HG03060 (cell line): ENCODE results near the gene SLC6A4.
"Not testable (repeated sequence)": the region's sequence is repeated elsewhere in the genome, so short reads cannot be mapped to it uniquely, and the experiment has no call there.

Experiments
- ATAC-seq: cut with Tn5 transposase; IDR thresholded peaks from one replicate; pipeline ENCODE4 v1.9.1; 2021; ENCODE audit warnings: low read depth, moderate number of reproducible peaks; ENCODE audit not compliant: unreplicated experiment

SLC6A4 gene

DNA sequence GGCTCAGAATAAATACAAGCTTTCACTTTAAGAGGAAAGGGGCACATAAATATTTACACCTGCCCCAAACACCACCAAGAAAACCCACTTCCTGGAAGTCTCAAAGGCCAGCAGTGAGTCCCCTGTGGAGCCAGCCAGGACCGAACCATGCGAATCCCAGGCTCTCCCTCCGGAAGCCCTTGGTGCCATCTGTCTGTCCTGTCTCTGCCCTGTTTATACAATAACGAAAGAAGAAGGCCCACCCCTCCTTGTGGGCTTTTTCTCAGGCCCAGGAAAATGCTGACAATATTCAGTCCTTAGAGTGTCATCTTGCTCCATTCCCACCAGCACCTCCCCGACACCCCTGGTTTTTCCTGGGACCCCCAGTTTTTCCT lies 3.6 kb upstream of the SLC6A4 start:
- no peak for ATAC-seq

DNA sequence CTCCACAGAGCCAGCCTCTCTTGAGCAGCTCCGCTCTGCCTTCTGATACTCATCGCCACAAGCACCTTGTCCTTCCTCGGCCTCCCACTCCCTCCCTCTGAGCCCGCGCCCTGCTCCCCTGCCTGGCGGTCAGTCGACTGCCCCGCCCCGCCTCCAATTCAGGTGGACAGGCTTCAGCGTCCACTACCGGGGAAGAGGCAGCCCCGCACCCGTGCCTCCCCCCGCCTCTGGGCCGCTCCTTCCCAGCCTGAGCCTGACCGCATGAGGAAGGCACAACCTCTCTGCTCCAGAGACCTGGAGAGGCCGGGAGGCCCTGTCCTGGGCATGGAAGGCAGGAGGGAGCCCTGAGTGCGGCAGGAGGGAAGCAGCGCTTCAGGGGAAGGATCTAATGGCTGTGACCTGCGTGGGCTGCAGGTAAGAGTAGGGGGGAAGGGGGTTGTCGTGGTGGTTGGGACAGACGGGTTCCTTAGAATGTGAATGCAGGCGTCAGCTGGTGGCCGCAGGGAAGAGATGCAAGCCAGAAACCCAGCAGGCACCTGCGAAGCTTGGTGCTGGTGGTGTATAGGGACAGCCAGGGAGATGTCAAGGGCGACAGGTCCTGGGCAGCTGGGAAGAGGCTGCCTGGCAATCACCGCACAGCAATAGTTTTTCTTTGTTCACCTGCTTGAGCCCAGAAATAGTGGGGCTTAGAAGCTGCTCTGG lies 3.0 kb upstream of the SLC6A4 start:
- ATAC-seq, result no peak

DNA sequence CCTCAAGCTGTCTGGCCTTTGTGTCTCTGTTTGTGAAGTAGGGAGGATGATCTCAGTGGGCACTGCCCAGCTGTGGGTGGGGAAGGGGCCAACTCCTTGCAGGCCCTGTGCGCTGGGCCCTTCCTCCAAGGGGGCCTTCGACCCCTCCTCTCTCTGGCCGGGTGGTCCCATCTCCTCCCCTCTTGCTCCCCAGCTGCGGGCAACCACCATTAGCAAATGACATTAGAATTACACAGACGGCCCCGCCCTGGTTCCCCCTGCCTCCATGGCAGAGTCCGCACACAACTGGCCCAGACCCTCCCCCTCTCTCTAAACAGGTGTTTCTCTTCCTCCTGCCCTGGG lies 2.5 kb upstream of the SLC6A4 start:
- ATAC-seq, result no peak

- ATAC-seq, result no peak
These were observed 2.0 kb upstream of the SLC6A4 start for GRCh38 chr17:30237296-30238002.

GRCh38 chr17:30236766-30237165 lies 1.3 kb upstream of the SLC6A4 start:
- no peak for ATAC-seq

GRCh38 chr17:30236297-30236624 lies 764 bp upstream of the SLC6A4 start:
- ATAC-seq, result no peak

GRCh38 chr17:30234964-30235363 lies 533 bp downstream of the SLC6A4 start:
- no peak for ATAC-seq

DNA sequence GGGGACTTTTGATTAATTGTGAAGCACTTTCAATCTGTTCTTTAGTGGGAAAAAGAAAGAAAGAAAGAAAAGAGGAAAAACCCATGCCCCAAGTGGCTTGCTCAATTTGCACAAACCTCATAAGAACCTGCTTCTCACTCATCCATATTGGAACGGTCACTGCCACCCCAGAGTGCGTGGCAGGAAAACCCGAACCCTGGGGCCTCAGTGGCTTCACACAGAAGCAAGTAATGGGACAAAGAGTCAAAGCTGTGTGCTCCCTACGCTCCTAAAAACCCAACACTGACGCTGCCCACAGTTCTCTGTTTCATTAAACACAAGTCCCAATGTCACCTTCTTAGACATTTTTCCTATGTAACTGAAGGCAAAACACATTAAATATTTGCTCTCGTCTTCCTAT lies 1.2 kb downstream of the SLC6A4 start:
- no peak for ATAC-seq

- no peak for ATAC-seq
These were observed 2.6 kb downstream of the SLC6A4 start for GRCh38 chr17:30232824-30233427.

DNA sequence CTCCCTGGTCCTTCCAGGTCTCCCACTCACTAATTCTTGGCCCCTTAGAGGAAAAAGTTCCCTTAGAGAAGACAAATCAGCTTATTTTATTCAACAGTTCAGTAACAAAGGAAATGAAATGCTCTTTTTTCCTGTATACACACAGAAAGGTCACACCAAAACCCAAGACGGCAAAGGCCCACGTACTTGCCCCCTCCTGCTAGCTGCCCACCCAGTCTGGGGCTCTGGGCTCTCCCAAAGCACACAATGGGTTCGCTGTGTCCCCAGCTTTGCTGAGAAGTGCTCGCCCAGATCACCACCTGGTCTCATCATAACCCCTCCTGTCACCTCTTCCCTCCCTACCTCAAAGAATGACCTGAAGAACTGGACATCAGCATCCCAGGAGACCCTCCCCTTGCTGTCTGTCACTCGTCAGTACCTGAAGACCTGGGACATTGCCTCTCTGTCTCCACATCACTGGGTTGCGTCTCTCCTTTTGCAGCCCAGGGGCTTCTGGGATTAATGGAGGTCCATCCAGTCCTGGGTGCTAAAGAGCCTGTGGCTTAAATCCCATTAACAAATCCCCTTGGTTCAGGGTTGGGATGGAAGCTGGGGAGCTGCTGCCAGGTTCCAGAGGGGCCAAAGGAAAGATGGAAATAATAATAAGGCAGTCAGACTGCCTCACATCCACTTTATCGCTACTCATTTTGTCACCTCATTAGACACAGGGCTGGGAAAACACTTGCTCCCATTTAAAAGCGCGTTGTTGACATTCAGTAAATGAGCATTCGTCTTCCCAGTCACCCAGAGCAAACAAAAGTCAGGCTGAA lies 3.3 kb downstream of the SLC6A4 start:
- ATAC-seq, result no peak

- ATAC-seq, result no peak
These were observed 4.8 kb downstream of the SLC6A4 start for GRCh38 chr17:30230596-30231125.

DNA sequence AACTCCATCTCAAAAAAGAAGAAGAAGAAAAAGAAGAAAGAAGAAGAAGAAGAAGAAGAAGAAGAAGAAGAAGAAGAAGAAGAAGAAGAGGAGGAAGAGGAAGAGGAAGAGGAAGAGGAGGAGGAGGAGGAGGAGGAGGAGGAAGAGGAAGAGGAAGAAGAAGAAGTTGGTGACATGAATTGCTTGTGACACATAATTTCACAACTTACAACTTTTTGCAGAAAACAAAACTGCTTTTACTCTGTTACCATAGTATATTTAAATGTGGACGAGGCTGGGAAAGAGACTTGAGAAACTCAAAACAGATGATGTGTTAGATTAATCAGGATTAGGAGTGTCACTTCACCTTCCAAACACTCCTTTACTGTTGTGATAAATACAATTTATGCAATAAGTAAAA lies 5.5 kb downstream of the SLC6A4 start:
- ATAC-seq, result not testable (repeated sequence)

DNA sequence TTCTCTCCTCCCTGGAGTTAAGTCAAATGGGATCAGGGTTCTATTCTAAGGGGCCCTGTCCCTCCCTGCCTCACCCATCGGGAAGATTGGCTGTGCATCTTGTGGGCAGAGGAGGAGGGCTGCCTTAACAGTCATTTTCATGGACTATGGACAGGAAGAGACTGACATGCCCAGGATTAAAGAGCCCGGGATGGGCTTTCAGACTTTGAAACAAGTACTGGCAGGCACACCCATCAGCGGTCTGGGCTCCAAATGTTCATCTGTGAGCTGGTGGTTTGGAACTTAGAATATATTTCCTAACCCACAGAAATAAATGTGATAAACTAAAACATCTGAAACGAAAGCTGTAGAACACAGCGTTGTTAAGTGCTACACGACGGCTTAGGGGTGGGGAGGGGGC lies 6.5 kb downstream of the SLC6A4 start:
- ATAC-seq, result no peak

DNA sequence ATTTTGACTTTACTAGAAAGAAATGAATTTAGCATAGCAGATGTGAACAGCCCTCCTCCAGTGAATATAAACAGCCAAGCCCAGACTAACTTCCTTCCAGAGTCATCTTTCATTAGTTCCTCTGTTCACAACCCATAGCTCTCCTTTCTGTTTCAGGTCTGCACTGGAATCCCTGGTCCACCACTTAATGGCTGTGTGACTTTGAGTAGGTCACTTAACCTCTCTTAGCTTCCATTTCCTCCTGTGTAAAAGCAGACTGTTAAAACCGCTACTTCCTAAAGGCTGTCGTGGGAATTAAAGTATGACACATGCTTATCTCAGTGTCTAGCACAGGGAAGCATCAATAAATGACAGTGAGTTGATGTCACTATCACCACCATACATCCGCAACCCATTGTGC lies 7.5 kb downstream of the SLC6A4 start:
- ATAC-seq, result no peak

DNA sequence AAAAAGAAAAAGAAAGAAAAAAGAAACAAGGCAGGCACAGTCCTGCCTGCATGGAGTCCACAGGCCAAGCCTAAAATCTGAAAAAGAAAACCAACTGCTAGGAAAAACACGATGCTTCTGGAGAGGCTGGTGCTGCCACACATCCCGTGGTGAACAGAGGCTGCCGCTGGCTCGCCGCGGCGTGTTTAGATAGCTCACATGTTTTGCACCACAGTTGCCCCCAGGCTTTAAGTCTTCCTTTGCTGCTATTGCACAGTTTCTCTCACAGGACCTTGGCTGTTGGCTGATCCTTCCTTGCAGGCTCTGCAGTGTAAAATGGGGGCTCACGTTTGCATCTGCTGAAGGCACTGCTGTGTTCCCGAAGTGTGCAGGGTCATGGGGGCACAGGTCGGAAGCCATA lies 8.6 kb downstream of the SLC6A4 start:
- no peak for ATAC-seq

GRCh38 chr17:30225919-30226553 lies 9.5 kb downstream of the SLC6A4 start:
- no peak for ATAC-seq

GRCh38 chr17:30225112-30225511 lies 10.4 kb downstream of the SLC6A4 start:
- ATAC-seq, result no peak

DNA sequence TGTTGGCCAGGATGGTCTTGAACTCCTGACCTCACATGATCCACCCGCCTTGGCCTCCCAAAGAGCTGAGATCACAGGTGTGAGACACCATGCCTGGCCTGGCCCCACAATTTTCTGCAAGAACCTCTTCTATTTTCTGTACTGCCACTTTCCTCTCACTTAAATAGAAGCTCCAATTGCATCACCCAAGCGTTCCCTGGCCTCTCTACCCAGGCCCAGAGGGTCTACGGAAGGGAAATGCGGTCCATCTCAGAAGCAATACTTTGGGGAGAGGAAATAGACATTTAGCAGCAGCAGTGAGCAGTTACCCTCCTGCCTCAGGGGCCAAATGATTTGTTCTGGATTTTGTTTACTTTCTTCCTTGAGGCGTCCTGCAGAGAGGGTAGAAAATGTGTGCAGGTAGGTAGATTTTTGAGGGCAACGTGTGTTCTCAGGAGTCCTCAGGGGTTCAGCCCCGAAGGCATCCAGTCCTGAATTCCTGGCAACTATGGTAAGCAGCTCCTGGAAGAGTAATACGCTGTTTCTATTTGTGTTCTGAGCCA lies 11.0 kb downstream of the SLC6A4 start:
- ATAC-seq, result no peak

- no peak for ATAC-seq
These were observed 12.7 kb downstream of the SLC6A4 start for GRCh38 chr17:30222721-30223175.

GRCh38 chr17:30222251-30222650 lies 13.2 kb downstream of the SLC6A4 start:
- ATAC-seq, result no peak
